ENCODE measurements around the gene DNAI1.

Gene DNAI1

DNA sequence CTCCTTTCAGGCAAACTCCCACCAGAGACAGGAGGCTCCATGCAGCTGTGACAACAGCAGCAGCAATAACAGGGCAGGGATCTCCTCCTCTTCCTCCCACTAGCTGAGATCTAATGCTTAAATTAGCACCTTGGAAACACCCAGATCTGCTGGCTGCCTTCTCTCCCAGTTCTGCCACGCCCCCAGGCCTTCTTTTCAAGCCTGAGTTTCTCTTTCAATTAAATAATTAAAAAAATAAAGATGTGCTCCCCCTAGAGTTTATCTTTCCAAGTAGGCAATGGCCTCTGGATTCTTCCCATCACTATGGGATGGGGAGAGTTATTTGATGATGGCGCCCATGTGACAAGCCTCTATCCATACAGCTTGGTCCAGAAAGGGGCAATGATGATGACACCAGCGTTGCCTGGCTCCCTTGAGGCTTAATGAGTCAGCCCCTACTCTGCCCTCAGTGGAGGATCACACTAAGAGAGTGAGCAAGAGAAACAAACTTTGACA lies 4.0 kb upstream of the DNAI1 start:
- no peak overlapping the region for H3K4me3 ChIP-seq (ENCODE audit: insufficient read depth, low read length, poor library complexity, severe bottlenecking)
- H3K9me3 ChIP-seq (ENCODE audit: insufficient read depth, low read length) = no peaks in the 10 kb centered on the region
- no peaks in the 10 kb centered on the region for H4K20me1 ChIP-seq (ENCODE audit: low read depth, low read length)
- no peak overlapping the region for H3K4me2 ChIP-seq (ENCODE audit: low read depth, low read length, poor library complexity, severe bottlenecking)
- H3K9me2 ChIP-seq (replicated peaks; ENCODE audit: insufficient read depth, low read length) = no peaks in the 10 kb centered on the region
- H3K79me2 ChIP-seq (ENCODE audit: insufficient read depth, low read length) = no peaks in the 10 kb centered on the region
- no peak overlapping the region for H3K27ac ChIP-seq (ENCODE audit: low read depth, low read length)
- TF ChIP-seq EZH2phosphoT487 (conservative IDR thresholded peaks at IDR 0.05; ENCODE audit: low read length) (no peak), CTCF (IDR thresholded peaks at IDR 0.05; ENCODE audit: insufficient read depth, low read length, poor library complexity, severe bottlenecking) (no peak)
- no peaks in the 10 kb centered on the region for H3K36me3 ChIP-seq (ENCODE audit: low read length)
- no peak overlapping the region for H3K9ac ChIP-seq (ENCODE audit: low read length)
- no peaks in the 10 kb centered on the region for H3K27me3 ChIP-seq (ENCODE audit: low read length)
- H2AFZ ChIP-seq (ENCODE audit: low read depth, low read length, severe bottlenecking) = no peak overlapping the region
- H3F3A ChIP-seq (ENCODE audit: insufficient read depth) = no peaks in the 10 kb centered on the region

- no peak overlapping the region for H3K27ac ChIP-seq (ENCODE audit: low read depth, low read length)
- TF ChIP-seq EZH2phosphoT487 (conservative IDR thresholded peaks at IDR 0.05; ENCODE audit: low read length) (no peak), CTCF (IDR thresholded peaks at IDR 0.05; ENCODE audit: insufficient read depth, low read length, poor library complexity, severe bottlenecking) (no peak)
Measured at GRCh38 chr9:34456151-34456550, 2.5 kb upstream of the DNAI1 start.

GRCh38 chr9:34456746-34457145 lies 1.9 kb upstream of the DNAI1 start:
- H3K79me2 ChIP-seq (ENCODE audit: insufficient read depth, low read length) = no peaks in the 10 kb centered on the region
- no peak overlapping the region for H3K4me2 ChIP-seq (ENCODE audit: low read depth, low read length, poor library complexity, severe bottlenecking)
- H3F3A ChIP-seq (ENCODE audit: insufficient read depth) = no peaks in the 10 kb centered on the region
- no peaks in the 10 kb centered on the region for H3K9me2 ChIP-seq (replicated peaks; ENCODE audit: insufficient read depth, low read length)
- no peak overlapping the region for H3K4me3 ChIP-seq (ENCODE audit: insufficient read depth, low read length, poor library complexity, severe bottlenecking)
- H3K36me3 ChIP-seq (ENCODE audit: low read length) = no peaks in the 10 kb centered on the region
- no peak overlapping the region for H2AFZ ChIP-seq (ENCODE audit: low read depth, low read length, severe bottlenecking)
- H3K9ac ChIP-seq (ENCODE audit: low read length) = no peak overlapping the region
- no peaks in the 10 kb centered on the region for H3K27me3 ChIP-seq (ENCODE audit: low read length)
- H3K27ac ChIP-seq (ENCODE audit: low read depth, low read length) = no peak overlapping the region
- no peaks in the 10 kb centered on the region for H4K20me1 ChIP-seq (ENCODE audit: low read depth, low read length)
- TF ChIP-seq EZH2phosphoT487 (conservative IDR thresholded peaks at IDR 0.05; ENCODE audit: low read length) (no peak), CTCF (IDR thresholded peaks at IDR 0.05; ENCODE audit: insufficient read depth, low read length, poor library complexity, severe bottlenecking) (no peak)
- H3K9me3 ChIP-seq (ENCODE audit: insufficient read depth, low read length) = no peaks in the 10 kb centered on the region

More at GRCh38 chr9:34456151-34456550, 2.5 kb upstream of the DNAI1 start:
- no peaks in the 10 kb centered on the region for H3K9me2 ChIP-seq (replicated peaks; ENCODE audit: insufficient read depth, low read length)
- no peaks in the 10 kb centered on the region for H3K27me3 ChIP-seq (ENCODE audit: low read length)
- no peaks in the 10 kb centered on the region for H3K36me3 ChIP-seq (ENCODE audit: low read length)
- H3K4me2 ChIP-seq (ENCODE audit: low read depth, low read length, poor library complexity, severe bottlenecking) = no peak overlapping the region
- no peaks in the 10 kb centered on the region for H3F3A ChIP-seq (ENCODE audit: insufficient read depth)
- H3K9ac ChIP-seq (ENCODE audit: low read length) = no peak overlapping the region
- no peak overlapping the region for H2AFZ ChIP-seq (ENCODE audit: low read depth, low read length, severe bottlenecking)
- H3K4me3 ChIP-seq (ENCODE audit: insufficient read depth, low read length, poor library complexity, severe bottlenecking) = no peak overlapping the region
- no peaks in the 10 kb centered on the region for H4K20me1 ChIP-seq (ENCODE audit: low read depth, low read length)
- no peaks in the 10 kb centered on the region for H3K9me3 ChIP-seq (ENCODE audit: insufficient read depth, low read length)
- no peaks in the 10 kb centered on the region for H3K79me2 ChIP-seq (ENCODE audit: insufficient read depth, low read length)

Measured in SU-DHL-6 (cell line).